SH-SY5Y (cell line): ENCODE measurements around the gene TNXB.

Source experiments
- GATA2 ChIP-seq: IDR thresholded peaks from 2 replicates; pipeline ENCODE4 v1.6.1; 2011; ENCODE audit warnings: mild to moderate bottlenecking, low read depth, low read length
- GATA3 ChIP-seq: IDR thresholded peaks from 2 replicates; pipeline ENCODE4 v1.6.1; 2011; ENCODE audit warnings: low read depth, mild to moderate bottlenecking, low read length, moderate library complexity

DNA sequence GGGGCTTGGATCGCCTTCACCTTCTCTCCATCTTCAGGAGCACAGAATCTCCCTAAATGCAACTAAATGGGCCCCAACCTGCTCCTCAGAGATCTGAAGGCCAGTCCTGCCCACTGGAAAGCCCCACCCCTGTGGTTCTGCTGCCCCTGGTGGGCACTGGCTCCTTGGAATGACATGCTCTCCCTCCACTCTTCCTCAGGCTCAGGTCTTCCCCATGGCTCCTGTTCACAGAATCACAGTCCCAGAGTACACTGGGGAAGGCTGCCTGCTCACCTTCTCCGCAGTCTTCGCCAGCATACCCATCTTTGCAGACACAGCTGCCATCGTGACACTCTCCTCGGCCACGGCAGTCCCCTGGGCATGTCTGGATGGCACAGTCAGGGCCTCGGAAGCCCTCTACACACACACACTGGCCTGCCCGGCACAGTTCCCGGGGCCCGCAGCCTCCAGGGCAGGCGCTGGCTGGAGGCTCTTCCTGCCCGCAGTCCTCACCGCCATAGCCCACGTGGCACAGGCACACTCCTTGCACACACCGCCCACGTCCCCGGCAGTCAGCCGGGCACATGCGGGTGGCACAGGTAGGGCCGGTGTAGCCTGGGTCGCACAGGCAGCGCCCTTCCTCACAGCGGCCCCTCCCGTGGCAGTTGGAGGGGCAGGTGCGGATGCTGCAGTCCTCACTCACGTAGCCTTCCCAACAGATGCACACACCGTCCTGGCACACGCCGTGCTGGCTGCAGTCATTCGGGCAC lies 13.6 kb downstream of the TNXB start:
- TF ChIP-seq GATA3 (no peak), GATA2 (no peak)
